Lower lobe of right lung (tissue), 2 donors: ENCODE measurements around the gene MIGA2. TPM values are rescaled to one million over a fixed set of nuclear protein-coding genes. Genes with fewer than 3 reads are reported as not detected.
A peak's percentile ranks its signal among the peaks of the same experiment; 100 is the strongest.

Experiments
- ATAC-seq, 2 donors: fragments of 200-7000 bp; cut with Tn5 transposase; one replicate each; pipeline ENCODE4 v1.9.1; 2020 to 2022; ENCODE audit warnings: mild to moderate bottlenecking in 2 of 2, moderate library complexity in 2 of 2
- DNase-seq: peaks from one replicate; pipeline ENCODE4 v3.0.0-alpha.2; 2020
- H3K27ac ChIP-seq: fragments of 200-600 bp; one replicate; pipeline ENCODE4 v1.8.0; 2022
- H3K27me3 ChIP-seq: fragments of 200-600 bp; one replicate; pipeline ENCODE4 v1.8.0; 2022; ENCODE audit warnings: low read depth
- H3K36me3 ChIP-seq: fragments of 200-600 bp; one replicate; pipeline ENCODE4 v1.8.0; 2022; ENCODE audit warnings: mild to moderate bottlenecking
- H3K4me1 ChIP-seq: fragments of 200-600 bp; one replicate; pipeline ENCODE4 v1.8.0; 2022
- H3K4me3 ChIP-seq: fragments of 200-600 bp; one replicate; pipeline ENCODE4 v1.8.0; 2022; ENCODE audit warnings: mild to moderate bottlenecking
- H3K9me3 ChIP-seq: fragments of 200-600 bp; one replicate; pipeline ENCODE4 v1.8.0; 2022
- CTCF ChIP-seq: fragments of 200-600 bp; IDR thresholded peaks from one replicate; pipeline ENCODE4 v1.8.0; 2022; ENCODE audit warnings: antibody characterized with exemption, mild to moderate bottlenecking
- intact Hi-C: fragments of 100-400 bp; cut with DNase I; formaldehyde crosslinking; loops from one replicate; pipeline ENCODE4 v1.11.0; 2022
- long read RNA-seq: library from polyadenylated mRNA; unstranded; transcript quantifications from one replicate; pipeline ENCODE4 v2.0.0, GENCODE V29; 2021
- total RNA-seq: library from RNA; stranded (reverse); fragmentation: NEBNext Ultra II Directional; extraction: Animal tissue kit (Norgen Biotek cat#: 25700); gene quantifications from one replicate; pipeline ENCODE4 v1.2.1, GENCODE V29; 2021
- donor health status: DM: no; HTN: yes; CAD: no; lungs with severe emphysema.

MIGA2 gene
- total RNA-seq, result 21.2 TPM
- long read RNA-seq, partial matches to known transcripts, result 12 of 34 reads
- long read RNA-seq, other reads (novel, unspliced or antisense), result 20 of 34 reads

GRCh38 chr9:129036241-129036922, at the start of gene MIGA2:
TSS of gene MIGA2 (plus strand) at chr9:129036626. CDS start at chr9:129040595, 3,969 bp downstream.
- intact Hi-C loops, result no loop called here
- Histone ChIP-seq H3K9me3 (no peaks in the 10 kb centered on the region), H3K4me3 (peak within 1 kb of the TSS; percentile 99), H3K27ac (peak within 1 kb of the TSS; percentile 84), H3K36me3 (peaks cover 15% of the 10 kb centered on the region), H3K27me3 (no peaks in the 10 kb centered on the region), H3K4me1 (peaks cover 15% of the 10 kb centered on the region)
- peak; percentile 99 for DNase-seq
- TF ChIP-seq CTCF, result no peak
- ATAC-seq, result peak; percentile 98 to 99

- DNase-seq (no peak), ATAC-seq (no peak)
- H3K36me3 ChIP-seq, result peaks cover 98% of the 10 kb centered on the region
These were observed 49.8 kb upstream of the MIGA2 start for GRCh38 chr9:128986671-128987070.

GRCh38 chr9:128987805-128988204, 48.6 kb upstream of the MIGA2 start:
- ATAC-seq (no peak), DNase-seq (no peak)
- H3K9me3 ChIP-seq, result no peaks in the 10 kb centered on the region
- no peak for TF ChIP-seq CTCF
- H3K4me1 ChIP-seq, result no peaks in the 10 kb centered on the region
- no peaks in the 10 kb centered on the region for H3K27me3 ChIP-seq
- H3K4me3 ChIP-seq, result no peak overlapping the region
- no peak overlapping the region for H3K27ac ChIP-seq
- H3K36me3 ChIP-seq, result peaks cover 97% of the 10 kb centered on the region
- intact Hi-C loops, result no loop called here

More at GRCh38 chr9:128986671-128987070, 49.8 kb upstream of the MIGA2 start:
- H3K27me3 ChIP-seq, result no peaks in the 10 kb centered on the region
- TF ChIP-seq CTCF, result no peak
- intact Hi-C loops, result no loop called here
- no peaks in the 10 kb centered on the region for H3K9me3 ChIP-seq
- no peak overlapping the region for H3K27ac ChIP-seq
- no peak overlapping the region for H3K4me3 ChIP-seq
- H3K4me1 ChIP-seq, result no peaks in the 10 kb centered on the region

- no peaks in the 10 kb centered on the region for H3K27me3 ChIP-seq
- H3K27ac ChIP-seq, result no peak overlapping the region
- no peaks in the 10 kb centered on the region for H3K9me3 ChIP-seq
- TF ChIP-seq CTCF, result no peak
- no peaks in the 10 kb centered on the region for H3K4me1 ChIP-seq
- no peak for DNase-seq
- H3K36me3 ChIP-seq, result peaks cover 98% of the 10 kb centered on the region
- peak in 1 of 2 donors; percentile 34 for ATAC-seq
- intact Hi-C loops, result no loop called here
- no peak overlapping the region for H3K4me3 ChIP-seq
These were observed 43.4 kb upstream of the MIGA2 start for GRCh38 chr9:128992995-128993394.

GRCh38 chr9:128995791-128996190, 40.6 kb upstream of the MIGA2 start:
- H3K9me3 ChIP-seq, result no peaks in the 10 kb centered on the region

More at GRCh38 chr9:128995791-128996190, 40.6 kb upstream of the MIGA2 start:
- ATAC-seq (no peak), DNase-seq (no peak)
- Histone ChIP-seq H3K27ac (no peak overlapping the region), H3K36me3 (peaks cover 98% of the 10 kb centered on the region), H3K4me1 (no peaks in the 10 kb centered on the region), H3K4me3 (no peak overlapping the region), H3K27me3 (no peaks in the 10 kb centered on the region)
- intact Hi-C loops, result no loop called here
- TF ChIP-seq CTCF, result no peak
